Ishikawa (cell line): ENCODE data around the gene SPEM2.

Experiments
- CEBPB ChIP-seq: IDR thresholded peaks from 2 replicates; pipeline ENCODE4 v1.6.1; 2012
- CREB1 ChIP-seq: IDR thresholded peaks from 2 replicates; pipeline ENCODE4 v1.6.1; 2012; ENCODE audit warnings: low read depth
- EGR1 ChIP-seq: IDR thresholded peaks from 2 replicates; pipeline ENCODE4 v1.6.1; 2012
- EP300 ChIP-seq: IDR thresholded peaks from 2 replicates; pipeline ENCODE4 v1.6.1; 2012; ENCODE audit warnings: borderline replicate concordance
- FOXM1 ChIP-seq: IDR thresholded peaks from 2 replicates; pipeline ENCODE4 v1.6.1; 2012; ENCODE audit warnings: low read depth, borderline replicate concordance
- NFIC ChIP-seq: IDR thresholded peaks from 2 replicates; pipeline ENCODE4 v1.6.1; 2012
- RAD21 ChIP-seq: IDR thresholded peaks from 2 replicates; pipeline ENCODE4 v1.6.1; 2012; ENCODE audit warnings: low read depth
- TAF1 ChIP-seq: IDR thresholded peaks from 2 replicates; pipeline ENCODE4 v1.6.1; 2012; ENCODE audit warnings: low read depth, mild to moderate bottlenecking
- TCF12 ChIP-seq: IDR thresholded peaks from 2 replicates; pipeline ENCODE4 v1.6.1; 2012; ENCODE audit warnings: low read depth
- TEAD4 ChIP-seq: IDR thresholded peaks from 2 replicates; pipeline ENCODE4 v1.6.1; 2012
- USF1 ChIP-seq: IDR thresholded peaks from 2 replicates; pipeline ENCODE4 v1.6.1; 2012
- YY1 ChIP-seq: IDR thresholded peaks from 2 replicates; pipeline ENCODE4 v1.6.1; 2012; ENCODE audit warnings: low read depth
- ZBTB7A ChIP-seq: IDR thresholded peaks from 2 replicates; pipeline ENCODE4 v1.6.1; 2012; ENCODE audit warnings: low read depth
- TF ChIP-seq, protein P1 (sequence below): IDR thresholded peaks from 2 replicates; pipeline ENCODE4 v1.6.1; 2012; ENCODE audit warnings: low read depth, mild to moderate bottlenecking
- TF ChIP-seq, protein P2 (sequence below): IDR thresholded peaks from 2 replicates; pipeline ENCODE4 v1.6.1; 2012

Gene SPEM2

GRCh38 chr17:7410634-7411426, 14.6 kb upstream of the SPEM2 start:
- TF ChIP-seq USF1 (no peak), FOXM1 (no peak), NFIC (no peak), EP300 (no peak), RAD21 (no peak), TCF12 (no peak), CEBPB (no peak)

- TF ChIP-seq EP300 (no peak), RAD21 (no peak), EGR1 (no peak), TCF12 (no peak), TEAD4 (no peak), TAF1 (no peak), CEBPB (no peak), ZBTB7A (no peak), USF1 (no peak), CREB1 (no peak), FOXM1 (no peak), NFIC (no peak), YY1 (no peak)
- TF ChIP-seq, protein P1, sequence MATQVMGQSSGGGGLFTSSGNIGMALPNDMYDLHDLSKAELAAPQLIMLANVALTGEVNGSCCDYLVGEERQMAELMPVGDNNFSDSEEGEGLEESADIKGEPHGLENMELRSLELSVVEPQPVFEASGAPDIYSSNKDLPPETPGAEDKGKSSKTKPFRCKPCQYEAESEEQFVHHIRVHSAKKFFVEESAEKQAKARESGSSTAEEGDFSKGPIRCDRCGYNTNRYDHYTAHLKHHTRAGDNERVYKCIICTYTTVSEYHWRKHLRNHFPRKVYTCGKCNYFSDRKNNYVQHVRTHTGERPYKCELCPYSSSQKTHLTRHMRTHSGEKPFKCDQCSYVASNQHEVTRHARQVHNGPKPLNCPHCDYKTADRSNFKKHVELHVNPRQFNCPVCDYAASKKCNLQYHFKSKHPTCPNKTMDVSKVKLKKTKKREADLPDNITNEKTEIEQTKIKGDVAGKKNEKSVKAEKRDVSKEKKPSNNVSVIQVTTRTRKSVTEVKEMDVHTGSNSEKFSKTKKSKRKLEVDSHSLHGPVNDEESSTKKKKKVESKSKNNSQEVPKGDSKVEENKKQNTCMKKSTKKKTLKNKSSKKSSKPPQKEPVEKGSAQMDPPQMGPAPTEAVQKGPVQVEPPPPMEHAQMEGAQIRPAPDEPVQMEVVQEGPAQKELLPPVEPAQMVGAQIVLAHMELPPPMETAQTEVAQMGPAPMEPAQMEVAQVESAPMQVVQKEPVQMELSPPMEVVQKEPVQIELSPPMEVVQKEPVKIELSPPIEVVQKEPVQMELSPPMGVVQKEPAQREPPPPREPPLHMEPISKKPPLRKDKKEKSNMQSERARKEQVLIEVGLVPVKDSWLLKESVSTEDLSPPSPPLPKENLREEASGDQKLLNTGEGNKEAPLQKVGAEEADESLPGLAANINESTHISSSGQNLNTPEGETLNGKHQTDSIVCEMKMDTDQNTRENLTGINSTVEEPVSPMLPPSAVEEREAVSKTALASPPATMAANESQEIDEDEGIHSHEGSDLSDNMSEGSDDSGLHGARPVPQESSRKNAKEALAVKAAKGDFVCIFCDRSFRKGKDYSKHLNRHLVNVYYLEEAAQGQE: no peak
- TF ChIP-seq, protein P2, sequence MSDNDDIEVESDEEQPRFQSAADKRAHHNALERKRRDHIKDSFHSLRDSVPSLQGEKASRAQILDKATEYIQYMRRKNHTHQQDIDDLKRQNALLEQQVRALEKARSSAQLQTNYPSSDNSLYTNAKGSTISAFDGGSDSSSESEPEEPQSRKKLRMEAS: no peak
These were observed 14.0 kb upstream of the SPEM2 start for GRCh38 chr17:7411427-7411750.

DNA sequence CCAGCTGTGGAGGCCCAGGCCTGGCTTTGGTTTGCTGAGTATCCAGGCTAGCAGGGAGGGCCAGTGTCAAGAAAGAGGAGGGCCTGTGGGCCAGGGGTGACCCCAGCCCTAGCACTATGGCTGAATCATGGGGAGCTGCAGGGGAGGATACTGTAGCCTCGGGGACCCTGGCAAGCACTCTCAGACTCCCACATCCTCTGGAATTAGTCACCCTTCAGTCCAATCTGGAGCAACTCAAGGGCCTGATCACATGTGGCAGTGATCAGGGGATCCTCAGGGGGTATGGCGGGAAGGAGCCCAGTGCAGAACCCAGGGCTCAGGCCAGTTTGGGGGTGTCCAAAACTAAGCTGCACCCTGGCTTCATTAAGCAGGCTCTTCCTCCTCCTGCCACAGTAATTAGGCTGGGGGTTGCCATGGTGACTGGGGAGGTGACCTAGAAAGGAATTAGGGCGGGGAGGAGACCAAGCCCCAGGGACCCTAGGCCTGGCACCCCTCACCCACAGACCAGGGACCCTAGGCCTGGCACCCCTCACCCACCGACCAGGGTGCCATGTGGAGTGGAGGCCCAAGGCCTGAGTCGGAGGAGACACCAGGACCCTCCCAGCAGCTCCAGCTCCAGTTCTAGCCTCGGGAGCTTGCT, 11.9 kb upstream of the SPEM2 start:
- TF ChIP-seq USF1 (no peak), EGR1 (no peak), EP300 (no peak), FOXM1 (no peak), YY1 (no peak), TAF1 (no peak), ZBTB7A (no peak), NFIC (no peak), TCF12 (no peak), CEBPB (no peak), RAD21 (no peak), TEAD4 (no peak), CREB1 (no peak)
- TF ChIP-seq, protein P2: no peak
- TF ChIP-seq, protein P1: no peak

- TF ChIP-seq EP300: no peak
- no peak for TF ChIP-seq ZBTB7A
- TF ChIP-seq TCF12: no peak
These were observed 10.6 kb upstream of the SPEM2 start for GRCh38 chr17:7414837-7415236.

DNA sequence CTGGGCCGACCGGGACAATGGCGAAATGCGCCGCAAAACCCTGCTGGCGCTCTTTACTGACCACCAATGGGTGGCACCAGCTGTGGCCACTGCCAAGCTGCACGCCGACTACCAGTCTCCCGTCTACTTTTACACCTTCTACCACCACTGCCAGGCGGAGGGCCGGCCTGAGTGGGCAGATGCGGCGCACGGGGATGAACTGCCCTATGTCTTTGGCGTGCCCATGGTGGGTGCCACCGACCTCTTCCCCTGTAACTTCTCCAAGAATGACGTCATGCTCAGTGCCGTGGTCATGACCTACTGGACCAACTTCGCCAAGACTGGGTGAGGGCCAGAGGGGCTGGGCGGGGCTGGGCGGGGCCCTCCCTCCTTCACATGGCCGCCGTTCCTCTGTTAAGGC, 9.6 kb upstream of the SPEM2 start:
- no peak for TF ChIP-seq YY1
- TF ChIP-seq ZBTB7A: no peak
- no peak for TF ChIP-seq CREB1
- TF ChIP-seq EGR1: no peak
- TF ChIP-seq RAD21: no peak
- TF ChIP-seq TAF1: no peak
- TF ChIP-seq, protein P1: no peak
- TF ChIP-seq, protein P2: no peak
- TF ChIP-seq EP300: no peak
- TF ChIP-seq CEBPB: no peak
- TF ChIP-seq TEAD4: no peak
- TF ChIP-seq TCF12: no peak
- no peak for TF ChIP-seq NFIC
- TF ChIP-seq FOXM1: no peak
- TF ChIP-seq USF1: no peak
